GM23338 (cell line): ENCODE results near the gene CYTH3.

Source experiments
- CTCF ChIP-seq, 2 experiments: fragments of 200-600 bp in 1 of 2; sonication (generic) in 1 of 2; conservative IDR thresholded peaks; 2 replicates each; pipeline versions ENCODE4 v1.5.1 to v1.6.1; 2016 to 2017; ENCODE audit warnings: antibody characterized with exemption in 2 of 2, low read depth in 2 of 2, mild to moderate bottlenecking in 2 of 2, moderate library complexity in 1 of 2
- EZH2 ChIP-seq: fragments of 200-600 bp; sonication (generic); IDR thresholded peaks from one replicate; pipeline ENCODE4 v1.8.0; 2017; ENCODE audit warnings: antibody characterized with exemption, mild to moderate bottlenecking, low read depth; ENCODE audit not compliant: unreplicated experiment
- POLR2AphosphoS5 ChIP-seq: IDR thresholded peaks from 2 replicates; pipeline ENCODE4 v1.6.1; 2016; ENCODE audit warnings: antibody characterized with exemption, low read depth

- TF ChIP-seq EZH2 (no peak), CTCF (conservative IDR thresholded peaks at IDR 0.05; ENCODE audit: low read depth in 2 of 2) (no peak), POLR2AphosphoS5 (no peak)
These were observed 66.3 kb downstream of the CYTH3 start for GRCh38 chr7:6205971-6206660.
